KBM-7 (cell line): ENCODE measurements around the gene NPW.
"Not testable (repeated sequence)": the region's sequence is repeated elsewhere in the genome, so short reads cannot be mapped to it uniquely, and the experiment has no call there.

Experiments used
- DNase-seq: peaks from one replicate; pipeline ENCODE4 v3.0.0-alpha.2; 2015
- in situ Hi-C: fragments of 300-500 bp; cut with MboI; formaldehyde crosslinking; loops from 2 replicates; pipeline ENCODE4 v1.14.3; 2020; ENCODE audit warnings: low sequenced_read_pairs, low pct_unique_long_range_greater_than_20kb, mixed read lengths

The NPW gene

GRCh38 chr16:2032285-2033056, 12.9 kb downstream of the NPW start:
- in situ Hi-C loops: no loop called here
- DNase-seq: no peak

GRCh38 chr16:2033057-2033908, 13.7 kb downstream of the NPW start:
- no peak for DNase-seq
- in situ Hi-C loops: no loop called here

- DNase-seq, in situ Hi-C loops: not testable (repeated sequence)
Measured at GRCh38 chr16:2033909-2034695, 14.5 kb downstream of the NPW start.

GRCh38 chr16:2034696-2035430, 15.3 kb downstream of the NPW start:
- no peak for DNase-seq
- in situ Hi-C loops: no loop called here

- no peak for DNase-seq
- in situ Hi-C loops: no loop called here
Measured at GRCh38 chr16:2035431-2036199, 16.0 kb downstream of the NPW start.

- DNase-seq: no peak
- in situ Hi-C loops: no loop called here
Measured at GRCh38 chr16:2036200-2036966, 16.8 kb downstream of the NPW start.

GRCh38 chr16:2037115-2037514, 17.5 kb downstream of the NPW start:
- in situ Hi-C loops: no loop called here
- no peak for DNase-seq

GRCh38 chr16:2037647-2038381, 18.2 kb downstream of the NPW start:
- DNase-seq: no peak
- in situ Hi-C loops: no loop called here

GRCh38 chr16:2038382-2039231, 19.0 kb downstream of the NPW start:
- in situ Hi-C loops: no loop called here

GRCh38 chr16:2039274-2040031, 19.9 kb downstream of the NPW start:
- in situ Hi-C loops: no loop called here
- DNase-seq: no peak

More at GRCh38 chr16:2038382-2039231, 19.0 kb downstream of the NPW start:
- DNase-seq: no peak

GRCh38 chr16:2040041-2040786, 20.6 kb downstream of the NPW start:
- in situ Hi-C loops: no loop called here
- no peak for DNase-seq

GRCh38 chr16:2040787-2041522, 21.4 kb downstream of the NPW start:
- DNase-seq: no peak

GRCh38 chr16:2042171-2042985, 22.8 kb downstream of the NPW start:
- in situ Hi-C loops: no loop called here
- DNase-seq: no peak

More at GRCh38 chr16:2040787-2041522, 21.4 kb downstream of the NPW start:
- in situ Hi-C loops: no loop called here
